Naive thymus-derived CD4-positive, alpha-beta T cell (primary cell): Measurements from ENCODE around the gene CD55. TPM values are rescaled to one million over a fixed set of nuclear protein-coding genes. Genes with fewer than 3 reads are reported as not detected.

ENCODE experiments used
- ATAC-seq: fragments of 150-1000 bp; cut with Tn5 transposase; 2 replicates; pipeline ENCODE4 v1.10.0; 2021; ENCODE audit warnings: mild to moderate bottlenecking, moderate library complexity
- CTCF ChIA-PET: fragments of 350-600 bp; sonication (Branson Sonifier 250); formaldehyde crosslinking; loops from one replicate; lab custom pipeline; 2021; ENCODE audit warnings: antibody characterized with exemption; lab: Charles Lee
- POLR2A ChIA-PET: fragments of 350-600 bp; sonication (Branson Sonifier 250); formaldehyde crosslinking; loops from one replicate; lab custom pipeline; 2021; ENCODE audit warnings: antibody characterized with exemption, inconsistent platforms; lab: Charles Lee
- DNase-seq, 9 donors: peaks; one replicate each; pipeline versions ENCODE4 v3.0.0 to v3.0.0-alpha.2; 2020 to 2022; ENCODE audit warnings: mixed read lengths in 1 of 9
- H3K27ac ChIP-seq: one replicate; pipeline ENCODE4 v1.7.0; 2013; ENCODE audit warnings: mild to moderate bottlenecking, low read depth, low read length, moderate library complexity
- H3K27me3 ChIP-seq, 2 donors: one replicate each; pipeline ENCODE4 v1.7.0; 2013; ENCODE audit warnings: low read length in 2 of 2, mild to moderate bottlenecking in 2 of 2, moderate library complexity in 2 of 2; ENCODE audit not compliant: control insufficient read depth in 2 of 2, insufficient read depth in 2 of 2
- H3K36me3 ChIP-seq, 3 experiments: 1 replicate in 2 of 3; 2 replicates in 1 of 3; pipeline ENCODE4 v1.7.0; 2013; ENCODE audit warnings: low read length in 3 of 3, mild to moderate bottlenecking in 3 of 3, moderate library complexity in 1 of 3; ENCODE audit not compliant: insufficient read depth in 3 of 3, control insufficient read depth in 2 of 3
- H3K4me1 ChIP-seq, 2 donors: one replicate each; pipeline ENCODE4 v1.7.0; 2013; ENCODE audit warnings: low read length in 2 of 2, mild to moderate bottlenecking in 2 of 2, moderate library complexity in 1 of 2; ENCODE audit not compliant: control insufficient read depth in 2 of 2, insufficient read depth in 2 of 2
- H3K4me3 ChIP-seq: 2 replicates; pipeline ENCODE4 v1.7.0; 2013; ENCODE audit warnings: mild to moderate bottlenecking, low read length
- H3K9me3 ChIP-seq, 3 experiments: 1 replicate in 2 of 3; 2 replicates in 1 of 3; pipeline ENCODE4 v1.7.0; 2013; ENCODE audit warnings: low read length in 3 of 3; ENCODE audit not compliant: control insufficient read depth in 2 of 3
- H3K27ac Mint-ChIP-seq, 9 donors: one replicate each; pipeline ENCODE4 v1.8.0; 2020 to 2022; ENCODE audit warnings: mixed read lengths in 9 of 9, mild to moderate bottlenecking in 8 of 9, moderate library complexity in 5 of 9, inconsistent platforms in 2 of 9
- H3K27me3 Mint-ChIP-seq, 5 donors: one replicate each; pipeline ENCODE4 v1.8.0; 2021 to 2022; ENCODE audit warnings: mixed read lengths in 5 of 5, mild to moderate bottlenecking in 1 of 5
- H3K36me3 Mint-ChIP-seq, 5 donors: one replicate each; pipeline ENCODE4 v1.8.0; 2020 to 2022; ENCODE audit warnings: mixed read lengths in 5 of 5, mild to moderate bottlenecking in 3 of 5, inconsistent platforms in 1 of 5
- H3K4me1 Mint-ChIP-seq, 7 donors: one replicate each; pipeline ENCODE4 v1.8.0; 2020 to 2022; ENCODE audit warnings: mixed read lengths in 7 of 7, mild to moderate bottlenecking in 3 of 7, inconsistent platforms in 1 of 7
- H3K4me3 Mint-ChIP-seq, 10 donors: one replicate each; pipeline ENCODE4 v1.8.0; 2020 to 2022; ENCODE audit warnings: mild to moderate bottlenecking in 10 of 10, mixed read lengths in 10 of 10, moderate library complexity in 6 of 10, inconsistent platforms in 2 of 10
- H3K9me3 Mint-ChIP-seq, 11 donors: one replicate each; pipeline ENCODE4 v1.8.0; 2020 to 2022; ENCODE audit warnings: mixed read lengths in 11 of 11, mild to moderate bottlenecking in 4 of 11, inconsistent platforms in 1 of 11, moderate library complexity in 1 of 11
- intact Hi-C, 2 donors: fragments of 100-400 bp; cut with micrococcal nuclease; formaldehyde crosslinking; loops; one replicate each; pipeline ENCODE4 v1.15.1; 2023
- polyA plus RNA-seq, 2 donors: library from polyadenylated mRNA; unstranded; fragments of 300-500 nt; fragmentation: Illumina TruSeq; gene quantifications; one replicate each; pipeline ENCODE4 v1.2.3, GENCODE V29; 2021
- total RNA-seq, 6 experiments: library from RNA in 5 of 6; stranded (reverse) in 5 of 6; gene quantifications; 1 replicate in 5 of 6; 2 replicates in 1 of 6; pipeline ENCODE4 v1.2.3 and lab custom pipeline; 2021 to 2026

CD55 gene
- total and polyA plus RNA-seq, 7 experiments from 2014 or later: 115 to 264 (median 134) TPM

DNA sequence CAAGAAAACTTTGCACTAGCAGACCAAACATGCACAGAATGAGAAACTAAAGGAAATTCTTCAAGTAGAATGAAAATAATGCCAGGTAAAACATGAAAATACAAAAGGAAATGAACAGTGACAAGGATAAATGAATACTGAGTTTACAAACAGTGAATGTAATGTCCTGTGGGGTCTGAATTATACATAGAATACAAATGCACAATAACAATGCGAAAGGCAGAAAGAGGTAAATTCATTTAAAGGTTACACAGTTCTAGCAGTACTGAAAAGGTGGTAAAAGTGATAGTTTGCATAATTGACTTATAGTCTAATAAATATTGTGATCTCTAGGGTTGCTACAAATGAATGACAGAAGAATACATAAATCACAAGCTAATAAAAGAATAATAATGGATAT is 12.9 kb downstream of the CD55 start:
- DNase-seq (no peak), ATAC-seq (no peak)
- Mint-ChIP-seq H3K27me3 (no peaks in the 10 kb centered on the region), H3K4me3 (peak overlapping the region in 8 of 10 donors; percentile 10 to 80 (median 69)), H3K4me1 (peaks cover 39 to 82% (median 68%) of the 10 kb centered on the region in 7 donors), H3K36me3 (peaks cover 38 to 79% (median 76%) of the 10 kb centered on the region in 5 donors), H3K9me3 (peaks cover 8 to 24% (median 14%) of the 10 kb centered on the region in 11 donors), H3K27ac (peak overlapping the region in 8 of 9 donors; percentile 53 to 89 (median 81))
- H3K27me3 ChIP-seq: no peaks in the 10 kb centered on the region
- peaks cover 0 to 18% (median 6%) of the 10 kb centered on the region in 3 experiments for H3K9me3 ChIP-seq
- intact Hi-C loops: no loop called here
- ChIA-PET CTCF (interaction anchor here (0.7 to 2.9 kb wide), 3 partner anchors 13 to 190 kb away, joined by 4 to 12 read pairs (median 5); partner anchors contain the start of gene CD55), POLR2A (interaction anchor here (0.7 to 1.1 kb wide), 2 partner anchors 13 to 18 kb away, joined by 3 to 5 read pairs; partner anchors contain the start of gene CD55)
- H3K36me3 ChIP-seq: peaks cover 0 to 39% (median 19%) of the 10 kb centered on the region in 3 experiments
- H3K4me1 ChIP-seq: peaks cover 24 to 31% of the 10 kb centered on the region in 2 donors
- no peak overlapping the region for H3K4me3 ChIP-seq
- H3K27ac ChIP-seq: no peak overlapping the region

- peaks cover 0 to 37% (median 19%) of the 10 kb centered on the region in 3 experiments for H3K36me3 ChIP-seq
- peaks cover 35 to 79% (median 76%) of the 10 kb centered on the region in 5 donors for H3K36me3 Mint-ChIP-seq
- no peak for ATAC-seq
These were observed 13.7 kb downstream of the CD55 start for GRCh38 chr1:207335138-207335537.

GRCh38 chr1:207335695-207336363 is 14.4 kb downstream of the CD55 start:
- H3K36me3 Mint-ChIP-seq: peaks cover 33 to 77% (median 76%) of the 10 kb centered on the region in 5 donors
- ChIA-PET CTCF (interaction anchor here (1.1 to 2.9 kb wide), 3 partner anchors 14 to 158 kb away, joined by 3 to 12 read pairs (median 4); partner anchors contain the start of gene CD55), POLR2A (interaction anchor here (0.6 to 2.1 kb wide), 7 partner anchors 9 to 143 kb away, joined by 3 to 20 read pairs (median 6); partner anchors contain the start of gene CD55)
- Histone ChIP-seq H3K27ac (peak overlapping the region; percentile 65), H3K36me3 (peaks cover 0 to 38% (median 23%) of the 10 kb centered on the region in 3 experiments), H3K27me3 (no peaks in the 10 kb centered on the region), H3K4me1 (peaks cover 24 to 31% of the 10 kb centered on the region in 2 donors), H3K4me3 (peak overlapping the region; percentile 31), H3K9me3 (peaks cover 0 to 18% (median 6%) of the 10 kb centered on the region in 3 experiments)
- intact Hi-C loops: loop anchor here (1.0 to 5.0 kb wide), 9 partner anchors 8 to 249 kb away; partner anchors contain the start of genes C4BPB (in 2 of the 2), CD55 (in 2 of the 2) and CR1 (in 1 of the 2)
- peaks cover 36 to 80% (median 64%) of the 10 kb centered on the region in 7 donors for H3K4me1 Mint-ChIP-seq
- peak overlapping the region; percentile 35 to 78 (median 71) for H3K4me3 Mint-ChIP-seq
- DNase-seq: peak in 7 of 9 donors; percentile 29 to 62 (median 48)
- ATAC-seq: peak; percentile 75
- peaks cover 4 to 26% (median 14%) of the 10 kb centered on the region in 11 donors for H3K9me3 Mint-ChIP-seq
- no peaks in the 10 kb centered on the region for H3K27me3 Mint-ChIP-seq
- H3K27ac Mint-ChIP-seq: peak overlapping the region; percentile 70 to 94 (median 88)

More at GRCh38 chr1:207335138-207335537, 13.7 kb downstream of the CD55 start:
- peak in 1 of 9 donors; percentile 4 for DNase-seq
- Histone ChIP-seq H3K4me1 (peaks cover 24 to 31% of the 10 kb centered on the region in 2 donors), H3K9me3 (peaks cover 0 to 18% (median 6%) of the 10 kb centered on the region in 3 experiments), H3K4me3 (no peak overlapping the region), H3K27me3 (no peaks in the 10 kb centered on the region), H3K27ac (peak overlapping the region; percentile 65)
- ChIA-PET CTCF (interaction anchor here (1.1 to 2.9 kb wide), 3 partner anchors 13 to 157 kb away, joined by 3 to 12 read pairs (median 4); partner anchors contain the start of gene CD55), POLR2A (interaction anchor here (0.6 to 2.1 kb wide), 5 partner anchors 10 to 143 kb away, joined by 3 to 20 read pairs (median 7); partner anchors contain the start of gene CD55)
- intact Hi-C loops: loop anchor here (5.0 kb wide), 4 partner anchors 42 to 248 kb away; partner anchors contain the start of genes C4BPB (in 2 of the 2) and CR1 (in 1 of the 2)
- H3K27ac Mint-ChIP-seq: peak overlapping the region in 8 of 9 donors; percentile 70 to 93 (median 87)
- peak overlapping the region in 8 of 10 donors; percentile 35 to 75 (median 69) for H3K4me3 Mint-ChIP-seq
- peaks cover 8 to 26% (median 14%) of the 10 kb centered on the region in 11 donors for H3K9me3 Mint-ChIP-seq
- H3K27me3 Mint-ChIP-seq: no peaks in the 10 kb centered on the region
- peaks cover 37 to 82% (median 68%) of the 10 kb centered on the region in 7 donors for H3K4me1 Mint-ChIP-seq

GRCh38 chr1:207336559-207337467 is 15.3 kb downstream of the CD55 start:
- Mint-ChIP-seq H3K36me3 (peaks cover 41 to 80% (median 76%) of the 10 kb centered on the region in 5 donors), H3K9me3 (peaks cover 9 to 28% (median 17%) of the 10 kb centered on the region in 11 donors), H3K4me3 (peak overlapping the region; percentile 35 to 78 (median 71)), H3K4me1 (peaks cover 46 to 86% (median 74%) of the 10 kb centered on the region in 7 donors), H3K27ac (peak overlapping the region; percentile 70 to 94 (median 88)), H3K27me3 (no peaks in the 10 kb centered on the region)
- H3K27ac ChIP-seq: peak overlapping the region; percentile 65
- H3K36me3 ChIP-seq: peaks cover 0 to 36% (median 17%) of the 10 kb centered on the region in 3 experiments
- ChIA-PET POLR2A (interaction anchor here (0.6 to 2.1 kb wide), 7 partner anchors 10 to 112 kb away, joined by 3 to 20 read pairs (median 4); partner anchors contain the start of gene CD55), CTCF (interaction anchor here (2.9 kb wide), 1 partner anchor 15 kb away, joined by 12 read pairs; the partner anchor contains the start of gene CD55)
- peak overlapping the region; percentile 31 for H3K4me3 ChIP-seq
- DNase-seq (peak in 8 of 9 donors; percentile 42 to 67 (median 55)), ATAC-seq (peak; percentile 56)
- peaks cover 0 to 18% (median 6%) of the 10 kb centered on the region in 3 experiments for H3K9me3 ChIP-seq
- H3K27me3 ChIP-seq: no peaks in the 10 kb centered on the region
- intact Hi-C loops: loop anchor here (1.0 to 5.0 kb wide), 9 partner anchors 8 to 250 kb away; partner anchors contain the start of genes C4BPB (in 2 of the 2), CD55 (in 2 of the 2) and CR1 (in 1 of the 2)
- H3K4me1 ChIP-seq: peaks cover 24 to 38% of the 10 kb centered on the region in 2 donors

GRCh38 chr1:207342332-207342731 is 20.9 kb downstream of the CD55 start:
- Histone ChIP-seq H3K27me3 (no peaks in the 10 kb centered on the region), H3K36me3 (peaks cover 0 to 32% (median 13%) of the 10 kb centered on the region in 3 experiments), H3K4me3 (peak overlapping the region; percentile 13), H3K4me1 (peaks cover 4 to 48% of the 10 kb centered on the region in 2 donors), H3K9me3 (no peaks in the 10 kb centered on the region), H3K27ac (no peak overlapping the region)
- no peak for DNase-seq
- Mint-ChIP-seq H3K4me3 (peak overlapping the region in 9 of 10 donors; percentile 20 to 73 (median 66)), H3K9me3 (peaks cover 0 to 11% (median 0%) of the 10 kb centered on the region in 11 donors), H3K27me3 (no peaks in the 10 kb centered on the region), H3K27ac (peak overlapping the region in 6 of 9 donors; percentile 2 to 78 (median 39)), H3K4me1 (peaks cover 51 to 95% (median 84%) of the 10 kb centered on the region in 7 donors), H3K36me3 (peaks cover 27 to 84% (median 78%) of the 10 kb centered on the region in 5 donors)
- no peak for ATAC-seq
- ChIA-PET CTCF (no interaction called here), POLR2A (no interaction called here)
- intact Hi-C loops: loop anchor here in 1 of 2 donors (2.0 kb wide), 1 partner anchor 16 kb away; no protein-coding TSS in a partner anchor
